Spleen (tissue), 7 donors: ENCODE results near the gene HBZ.
"Not testable (repeated sequence)": the region's sequence is repeated elsewhere in the genome, so short reads cannot be mapped to it uniquely, and the experiment has no call there.

Experiments
- POLR2A ChIP-seq, 3 donors: fragments of 450-650 bp; IDR thresholded peaks; one replicate each; pipeline ENCODE4 v1.5.1; 2017; ENCODE audit warnings: antibody characterized with exemption in 3 of 3, mild to moderate bottlenecking in 1 of 3
- POLR2AphosphoS5 ChIP-seq, 3 donors: sonication (generic); formaldehyde crosslinking; IDR thresholded peaks; one replicate each; pipeline ENCODE4 v1.5.1; 2017; ENCODE audit warnings: antibody characterized with exemption in 3 of 3
- TF ChIP-seq, protein P1 (sequence below), 11 experiments: fragments of 200-600 bp in 7 of 11; fragments of 450-650 bp in 4 of 11; sonication (generic) in 4 of 11; IDR thresholded peaks in 8 of 11; conservative IDR thresholded peaks in 3 of 11; 1 replicate in 7 of 11; 2 replicates in 4 of 11; pipeline versions ENCODE4 v1.4.0 to v1.8.0; 2016 to 2021; ENCODE audit warnings: antibody characterized with exemption in 11 of 11, inconsistent platforms in 4 of 11, mild to moderate bottlenecking in 1 of 11
- donor health status: DM: no; HTN: no; CAD: no; lungs with moderate emphysema.
- donor health status: DM: no; HTN: no; CAD: no.
- donor health status: DM: no; HTN: no; CAD: no.

GRCh38 chr16:160242-160641 is 7.8 kb downstream of the HBZ start:
- not testable (repeated sequence) for TF ChIP-seq POLR2AphosphoS5, POLR2A (IDR thresholded peaks at IDR 0.05)
- TF ChIP-seq, protein P1, sequence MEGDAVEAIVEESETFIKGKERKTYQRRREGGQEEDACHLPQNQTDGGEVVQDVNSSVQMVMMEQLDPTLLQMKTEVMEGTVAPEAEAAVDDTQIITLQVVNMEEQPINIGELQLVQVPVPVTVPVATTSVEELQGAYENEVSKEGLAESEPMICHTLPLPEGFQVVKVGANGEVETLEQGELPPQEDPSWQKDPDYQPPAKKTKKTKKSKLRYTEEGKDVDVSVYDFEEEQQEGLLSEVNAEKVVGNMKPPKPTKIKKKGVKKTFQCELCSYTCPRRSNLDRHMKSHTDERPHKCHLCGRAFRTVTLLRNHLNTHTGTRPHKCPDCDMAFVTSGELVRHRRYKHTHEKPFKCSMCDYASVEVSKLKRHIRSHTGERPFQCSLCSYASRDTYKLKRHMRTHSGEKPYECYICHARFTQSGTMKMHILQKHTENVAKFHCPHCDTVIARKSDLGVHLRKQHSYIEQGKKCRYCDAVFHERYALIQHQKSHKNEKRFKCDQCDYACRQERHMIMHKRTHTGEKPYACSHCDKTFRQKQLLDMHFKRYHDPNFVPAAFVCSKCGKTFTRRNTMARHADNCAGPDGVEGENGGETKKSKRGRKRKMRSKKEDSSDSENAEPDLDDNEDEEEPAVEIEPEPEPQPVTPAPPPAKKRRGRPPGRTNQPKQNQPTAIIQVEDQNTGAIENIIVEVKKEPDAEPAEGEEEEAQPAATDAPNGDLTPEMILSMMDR (IDR thresholded peaks at IDR 0.05 in 8 of 11, conservative IDR thresholded peaks at IDR 0.05 in 3 of 11), result not testable (repeated sequence)
